Progenitor cell of endocrine pancreas (in vitro differentiated cells): ENCODE data around the gene IPO8. TPM values are rescaled to one million over a fixed set of nuclear protein-coding genes. Genes with fewer than 3 reads are reported as not detected.

Experiments used
- DNase-seq: peaks from one replicate; pipeline ENCODE4 v3.0.0; 2021; ENCODE audit warnings: low spot score; ENCODE audit not compliant: unreplicated experiment
- H3K27ac Mint-ChIP-seq: 2 replicates; pipeline ENCODE4 v1.8.0; 2021; ENCODE audit warnings: mild to moderate bottlenecking, moderate library complexity, mixed read lengths
- H3K27me3 Mint-ChIP-seq: 2 replicates; pipeline ENCODE4 v1.8.0; 2021; ENCODE audit warnings: mixed read lengths
- H3K36me3 Mint-ChIP-seq: 2 replicates; pipeline ENCODE4 v1.8.0; 2022; ENCODE audit warnings: mixed read lengths; ENCODE audit not compliant: insufficient read depth
- H3K4me1 Mint-ChIP-seq: 2 replicates; pipeline ENCODE4 v1.8.0; 2021; ENCODE audit warnings: low read depth, mixed read lengths
- H3K4me3 Mint-ChIP-seq: 2 replicates; pipeline ENCODE4 v1.8.0; 2021; ENCODE audit warnings: low read depth, mild to moderate bottlenecking, moderate library complexity, mixed read lengths
- H3K9me3 Mint-ChIP-seq: 2 replicates; pipeline ENCODE4 v1.8.0; 2021; ENCODE audit warnings: low read depth, mixed read lengths
- total RNA-seq: library from RNA; stranded (reverse); gene quantifications from 2 replicates; pipeline ENCODE4 v1.2.1, GENCODE V29; 2021
- TF ChIP-seq, protein P1 (sequence below): fragments of 200-600 bp; sonication (generic); IDR thresholded peaks from one replicate; pipeline ENCODE4 v1.5.0; 2021; ENCODE audit warnings: antibody characterized with exemption, mild to moderate bottlenecking; ENCODE audit not compliant: unreplicated experiment

Gene IPO8
- total RNA-seq, 1 donor from 2014 or later: 93.3 TPM

DNA sequence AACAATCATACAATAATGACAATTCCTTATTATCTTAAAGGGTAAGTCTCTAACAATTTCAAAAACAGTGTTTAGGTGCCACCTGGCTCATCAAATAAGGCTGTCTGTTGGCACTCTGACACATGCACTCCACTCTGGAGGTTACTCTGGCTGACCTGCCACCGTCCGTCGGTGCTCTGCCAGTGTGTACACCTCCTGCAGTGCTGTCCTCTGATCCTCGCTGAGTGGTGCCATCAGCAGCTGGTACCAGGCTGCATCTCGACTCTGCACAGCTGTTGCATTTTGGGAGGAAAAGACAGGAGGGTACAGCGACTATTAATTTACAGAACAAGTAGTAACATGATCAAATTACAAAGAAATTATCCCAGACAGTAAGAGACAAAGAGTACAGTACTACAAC is 63.9 kb downstream of the IPO8 start:
- H3K4me3 Mint-ChIP-seq: no peak overlapping the region
- H3K4me1 Mint-ChIP-seq: peaks cover 2% of the 10 kb centered on the region
- H3K36me3 Mint-ChIP-seq: peaks cover 33% of the 10 kb centered on the region
- no peaks in the 10 kb centered on the region for H3K27me3 Mint-ChIP-seq
- DNase-seq: no peak
- peak overlapping the region; percentile 9 for H3K27ac Mint-ChIP-seq
- no peaks in the 10 kb centered on the region for H3K9me3 Mint-ChIP-seq
- TF ChIP-seq, protein P1, sequence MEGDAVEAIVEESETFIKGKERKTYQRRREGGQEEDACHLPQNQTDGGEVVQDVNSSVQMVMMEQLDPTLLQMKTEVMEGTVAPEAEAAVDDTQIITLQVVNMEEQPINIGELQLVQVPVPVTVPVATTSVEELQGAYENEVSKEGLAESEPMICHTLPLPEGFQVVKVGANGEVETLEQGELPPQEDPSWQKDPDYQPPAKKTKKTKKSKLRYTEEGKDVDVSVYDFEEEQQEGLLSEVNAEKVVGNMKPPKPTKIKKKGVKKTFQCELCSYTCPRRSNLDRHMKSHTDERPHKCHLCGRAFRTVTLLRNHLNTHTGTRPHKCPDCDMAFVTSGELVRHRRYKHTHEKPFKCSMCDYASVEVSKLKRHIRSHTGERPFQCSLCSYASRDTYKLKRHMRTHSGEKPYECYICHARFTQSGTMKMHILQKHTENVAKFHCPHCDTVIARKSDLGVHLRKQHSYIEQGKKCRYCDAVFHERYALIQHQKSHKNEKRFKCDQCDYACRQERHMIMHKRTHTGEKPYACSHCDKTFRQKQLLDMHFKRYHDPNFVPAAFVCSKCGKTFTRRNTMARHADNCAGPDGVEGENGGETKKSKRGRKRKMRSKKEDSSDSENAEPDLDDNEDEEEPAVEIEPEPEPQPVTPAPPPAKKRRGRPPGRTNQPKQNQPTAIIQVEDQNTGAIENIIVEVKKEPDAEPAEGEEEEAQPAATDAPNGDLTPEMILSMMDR: no peak

DNA sequence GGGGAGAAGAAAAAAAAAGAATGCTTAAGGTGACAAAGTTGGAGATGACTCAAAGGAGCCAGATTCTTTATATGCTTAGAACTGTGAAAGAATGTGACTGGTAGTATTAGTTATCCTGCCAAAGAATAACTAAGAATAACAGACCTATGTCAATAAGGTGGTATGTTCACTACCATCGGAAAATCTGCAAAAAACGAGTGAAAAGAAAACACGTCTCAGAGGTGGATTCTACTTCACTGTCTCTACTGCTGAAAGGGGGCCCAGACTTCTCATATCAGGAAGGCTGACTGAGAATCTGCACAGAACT is 64.7 kb downstream of the IPO8 start:
- Mint-ChIP-seq H3K4me3 (no peak overlapping the region), H3K9me3 (no peaks in the 10 kb centered on the region), H3K4me1 (peaks cover 2% of the 10 kb centered on the region), H3K36me3 (peaks cover 33% of the 10 kb centered on the region), H3K27me3 (no peaks in the 10 kb centered on the region), H3K27ac (no peak overlapping the region)
- TF ChIP-seq, protein P1: no peak
- no peak for DNase-seq

DNA sequence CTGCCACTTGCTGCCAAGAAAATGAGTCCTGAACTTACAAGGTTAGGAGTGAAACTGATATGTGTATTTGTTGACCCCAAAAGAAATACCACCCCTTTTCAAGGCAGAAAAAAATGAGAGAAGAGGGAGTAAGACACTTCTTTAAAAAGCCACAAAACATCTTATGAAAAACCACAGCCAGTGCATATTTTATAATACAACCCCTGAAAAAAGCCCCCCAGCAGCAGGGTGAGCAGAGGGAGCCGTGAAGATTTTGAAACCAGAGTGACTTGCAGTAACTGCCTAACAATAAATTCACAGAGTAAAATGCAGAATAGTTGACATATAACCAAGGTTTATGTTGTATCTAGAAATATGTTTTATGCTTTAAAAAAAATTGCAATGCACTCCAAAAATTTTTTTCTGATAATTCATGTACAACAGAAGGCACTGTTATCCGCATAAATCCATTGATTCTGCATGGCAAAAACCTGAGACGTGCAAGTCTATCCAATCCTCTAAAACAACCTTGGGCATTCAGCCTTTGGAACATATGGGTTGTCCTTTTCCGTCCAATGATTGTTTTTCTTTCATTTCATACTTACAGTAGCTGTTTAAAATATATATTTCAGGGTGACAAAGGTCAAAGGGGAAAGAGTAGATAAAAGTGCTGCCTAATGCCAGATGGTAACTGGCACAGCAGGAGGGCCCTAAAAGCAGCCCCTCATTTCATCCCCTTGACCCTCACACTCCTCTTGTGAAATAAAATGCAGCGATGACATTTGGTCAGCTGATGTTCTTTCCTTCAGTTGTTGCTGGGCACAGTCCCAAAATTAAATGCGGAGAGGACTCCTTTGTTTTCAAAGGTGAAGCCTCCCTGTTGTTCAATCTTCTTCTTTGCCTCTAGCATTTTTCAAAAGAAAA is 65.3 kb downstream of the IPO8 start:
- Mint-ChIP-seq H3K36me3 (peaks cover 33% of the 10 kb centered on the region), H3K27ac (no peak overlapping the region), H3K9me3 (no peaks in the 10 kb centered on the region), H3K27me3 (no peaks in the 10 kb centered on the region), H3K4me3 (no peak overlapping the region), H3K4me1 (peaks cover 2% of the 10 kb centered on the region)
- TF ChIP-seq, protein P1: no peak
- DNase-seq: no peak

DNA sequence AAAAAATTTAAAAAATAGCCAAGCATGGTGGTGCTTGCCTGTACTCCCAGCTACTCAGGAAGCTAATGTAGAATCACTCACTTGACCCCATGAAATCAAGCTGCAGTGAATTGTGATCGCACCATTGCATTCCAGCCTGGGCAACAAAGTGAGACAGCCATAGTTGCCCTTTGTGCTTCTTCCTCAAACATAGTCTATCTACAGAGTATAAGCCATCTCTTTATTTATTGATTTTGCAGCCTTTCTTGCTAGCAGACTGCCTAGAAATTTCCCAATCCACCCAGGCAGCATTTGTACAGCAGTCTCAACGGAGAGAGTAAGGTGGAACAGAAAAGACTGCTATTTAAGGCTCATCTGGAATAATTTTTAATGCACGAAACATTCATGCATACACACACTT is 68.8 kb downstream of the IPO8 start:
- H3K27ac Mint-ChIP-seq: no peak overlapping the region
- H3K4me1 Mint-ChIP-seq: peaks cover 4% of the 10 kb centered on the region
- H3K36me3 Mint-ChIP-seq: peaks cover 19% of the 10 kb centered on the region
- no peak for DNase-seq
- no peak overlapping the region for H3K4me3 Mint-ChIP-seq
- no peaks in the 10 kb centered on the region for H3K27me3 Mint-ChIP-seq
- TF ChIP-seq, protein P1: no peak
- no peaks in the 10 kb centered on the region for H3K9me3 Mint-ChIP-seq

DNA sequence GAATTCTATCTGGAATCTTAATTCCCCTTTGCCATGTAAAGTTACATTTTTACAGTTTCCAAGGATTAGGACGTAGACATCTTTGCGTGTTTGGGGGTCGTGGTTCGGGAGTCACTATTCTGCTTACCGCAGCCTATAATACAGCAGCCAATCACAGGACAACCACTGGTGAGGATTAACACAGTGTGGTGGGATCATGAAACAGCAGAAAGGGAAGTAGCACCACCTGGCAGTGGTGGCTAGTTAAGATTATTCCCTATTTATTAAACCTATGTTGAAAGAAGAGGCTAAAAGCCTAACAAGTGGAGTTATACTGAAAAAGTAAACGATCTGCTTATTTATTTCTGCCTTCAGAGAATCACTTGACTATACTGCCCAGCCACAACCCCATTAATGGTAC is 71.7 kb downstream of the IPO8 start:
- Mint-ChIP-seq H3K4me3 (no peak overlapping the region), H3K27ac (no peak overlapping the region), H3K27me3 (no peaks in the 10 kb centered on the region), H3K4me1 (peaks cover 4% of the 10 kb centered on the region), H3K36me3 (peaks cover 6% of the 10 kb centered on the region), H3K9me3 (no peaks in the 10 kb centered on the region)
- DNase-seq: no peak
- TF ChIP-seq, protein P1: no peak
